GM23338 (cell line): ENCODE results near the gene LRMDA. TPM values are rescaled to one million over a fixed set of nuclear protein-coding genes. Genes with fewer than 3 reads are reported as not detected.

Experiments
- ATAC-seq: fragments of 200-7000 bp; cut with Tn5 transposase; 3 replicates; pipeline ENCODE4 v1.9.1; 2020
- DNase-seq: peaks from one replicate; pipeline ENCODE4 v3.0.0-alpha.2; 2015; ENCODE audit warnings: low spot score
- H2AFZ ChIP-seq: fragments of 200-600 bp; sonication (generic); 2 replicates; pipeline ENCODE4 v1.8.0; 2016; ENCODE audit warnings: antibody characterized with exemption, mild to moderate bottlenecking, moderate library complexity
- H3F3A ChIP-seq: fragments of 200-600 bp; sonication (generic); replicated peaks from 2 replicates; pipeline ENCODE4 v1.8.0; 2017; ENCODE audit warnings: antibody characterized with exemption, mixed run types, low read depth
- H3K27ac ChIP-seq: fragments of 200-600 bp; sonication (generic); 2 replicates; pipeline ENCODE4 v1.6.1; 2016; ENCODE audit warnings: low read depth
- H3K27me3 ChIP-seq: fragments of 200-600 bp; sonication (generic); 2 replicates; pipeline ENCODE4 v1.8.0; 2016; ENCODE audit warnings: mild to moderate bottlenecking, mixed run types, moderate library complexity; ENCODE audit not compliant: insufficient read depth
- H3K36me3 ChIP-seq: fragments of 200-600 bp; sonication (generic); 2 replicates; pipeline ENCODE4 v1.8.0; 2016; ENCODE audit warnings: mild to moderate bottlenecking; ENCODE audit not compliant: insufficient read depth
- H3K4me1 ChIP-seq: fragments of 200-600 bp; sonication (generic); 2 replicates; pipeline ENCODE4 v1.8.0; 2016; ENCODE audit warnings: mild to moderate bottlenecking, moderate library complexity; ENCODE audit not compliant: insufficient read depth
- H3K4me2 ChIP-seq: fragments of 200-600 bp; sonication (generic); 2 replicates; pipeline ENCODE4 v1.7.1; 2017; ENCODE audit warnings: mixed run types
- H3K4me3 ChIP-seq: fragments of 200-600 bp; sonication (generic); 2 replicates; pipeline ENCODE4 v1.6.1; 2016; ENCODE audit warnings: mixed run types
- H3K79me2 ChIP-seq: fragments of 200-600 bp; sonication (generic); replicated peaks from 2 replicates; pipeline ENCODE4 v1.8.0; 2017; ENCODE audit warnings: mild to moderate bottlenecking; ENCODE audit not compliant: insufficient read depth
- H3K9me2 ChIP-seq: fragments of 200-600 bp; sonication (generic); 2 replicates; pipeline ENCODE4 v1.8.0; 2017; ENCODE audit not compliant: insufficient read depth
- H4K20me1 ChIP-seq: fragments of 200-600 bp; sonication (generic); replicated peaks from 2 replicates; pipeline ENCODE4 v1.8.0; 2017; ENCODE audit warnings: mild to moderate bottlenecking; ENCODE audit not compliant: insufficient read depth
- H3K27ac Mint-ChIP-seq: 2 replicates; pipeline ENCODE4 v1.8.0; 2020; ENCODE audit warnings: inconsistent platforms, mild to moderate bottlenecking, moderate library complexity, mixed read lengths
- H3K27me3 Mint-ChIP-seq: 3 replicates; pipeline ENCODE4 v1.8.0; 2022; ENCODE audit warnings: low read depth, mild to moderate bottlenecking, moderate library complexity, mixed read lengths, inconsistent platforms; ENCODE audit not compliant: insufficient read depth, poor library complexity
- H3K36me3 Mint-ChIP-seq: 3 replicates; pipeline ENCODE4 v1.8.0; 2021; ENCODE audit warnings: low read depth, mild to moderate bottlenecking, inconsistent platforms, moderate library complexity, mixed read lengths
- H3K4me1 Mint-ChIP-seq: 3 replicates; pipeline ENCODE4 v1.8.0; 2020; ENCODE audit warnings: mild to moderate bottlenecking, inconsistent platforms, mixed read lengths
- H3K4me3 Mint-ChIP-seq: 3 replicates; pipeline ENCODE4 v1.8.0; 2021; ENCODE audit warnings: moderate library complexity, mild to moderate bottlenecking, inconsistent platforms, mixed read lengths
- H3K9me3 Mint-ChIP-seq: 3 replicates; pipeline ENCODE4 v1.8.0; 2020; ENCODE audit warnings: moderate library complexity, mild to moderate bottlenecking, inconsistent platforms, mixed read lengths
- CREB1 ChIP-seq: fragments of 250-450 bp; sonication (Bioruptor Pico); IDR thresholded peaks from 2 replicates; pipeline ENCODE4 v1.5.0; 2020; ENCODE audit warnings: low read depth, mild to moderate bottlenecking, moderate library complexity
- CTCF ChIP-seq, 2 experiments: fragments of 200-600 bp in 1 of 2; sonication (generic) in 1 of 2; conservative IDR thresholded peaks; 2 replicates each; pipeline versions ENCODE4 v1.5.1 to v1.6.1; 2016 to 2017; ENCODE audit warnings: antibody characterized with exemption in 2 of 2, low read depth in 2 of 2, mild to moderate bottlenecking in 2 of 2, moderate library complexity in 1 of 2
- EZH2 ChIP-seq: fragments of 200-600 bp; sonication (generic); IDR thresholded peaks from one replicate; pipeline ENCODE4 v1.8.0; 2017; ENCODE audit warnings: antibody characterized with exemption, mild to moderate bottlenecking, low read depth; ENCODE audit not compliant: unreplicated experiment
- EZH2phosphoT487 ChIP-seq: fragments of 200-600 bp; sonication (generic); IDR thresholded peaks from one replicate; pipeline ENCODE4 v1.8.1; 2018; ENCODE audit warnings: antibody characterized with exemption; ENCODE audit not compliant: unreplicated experiment
- JUNB ChIP-seq: IDR thresholded peaks from one replicate; pipeline ENCODE4 v1.6.1; 2016; ENCODE audit warnings: antibody characterized with exemption; ENCODE audit not compliant: unreplicated experiment
- NANOG ChIP-seq: IDR thresholded peaks from 2 replicates; pipeline ENCODE4 v1.6.1; 2016; ENCODE audit warnings: antibody characterized with exemption, borderline replicate concordance
- POLR2AphosphoS5 ChIP-seq: IDR thresholded peaks from 2 replicates; pipeline ENCODE4 v1.6.1; 2016; ENCODE audit warnings: antibody characterized with exemption, low read depth
- STAT1 ChIP-seq: IDR thresholded peaks from one replicate; pipeline ENCODE4 v1.6.1; 2016; ENCODE audit warnings: antibody characterized with exemption; ENCODE audit not compliant: unreplicated experiment
- ZNF114 ChIP-seq: fragments of 250-450 bp; sonication (Bioruptor Pico); IDR thresholded peaks from 2 replicates; pipeline ENCODE4 v1.5.0; 2020; ENCODE audit warnings: mild to moderate bottlenecking, moderate library complexity
- ZNF331 ChIP-seq: fragments of 250-450 bp; sonication (Bioruptor Pico); IDR thresholded peaks from 2 replicates; pipeline ENCODE4 v1.5.0; 2020; ENCODE audit warnings: low read depth, mild to moderate bottlenecking, moderate library complexity
- polyA plus RNA-seq: library from polyadenylated mRNA; unstranded; fragments of >200 nt; fragmentation: Nextera tagmentation; extraction: Ambion mirVana; gene quantifications from 2 replicates; pipeline ENCODE4 v1.2.1, GENCODE V29; 2016
- total RNA-seq: library from RNA; depleted of rRNA; stranded (reverse); fragments of >200 nt; shearing (Covaris generic); gene quantifications from 2 replicates; pipeline ENCODE4 v1.2.3, GENCODE V29; 2014
- TF ChIP-seq, protein P1 (sequence below): IDR thresholded peaks from 2 replicates; pipeline ENCODE4 v1.6.1; 2016; ENCODE audit warnings: antibody characterized with exemption
- TF ChIP-seq, protein P2 (sequence below): fragments of 250-450 bp; sonication (Bioruptor Pico); IDR thresholded peaks from 2 replicates; pipeline ENCODE4 v1.5.0; 2020; ENCODE audit warnings: mild to moderate bottlenecking, moderate library complexity
- TF ChIP-seq, protein P3 (sequence below): IDR thresholded peaks from one replicate; pipeline ENCODE4 v1.6.1; 2018; ENCODE audit warnings: antibody characterized with exemption; ENCODE audit not compliant: unreplicated experiment

Gene LRMDA
- total and polyA plus RNA-seq, 2 experiments from 2014 or later, result 0.90 to 1.8 TPM

DNA sequence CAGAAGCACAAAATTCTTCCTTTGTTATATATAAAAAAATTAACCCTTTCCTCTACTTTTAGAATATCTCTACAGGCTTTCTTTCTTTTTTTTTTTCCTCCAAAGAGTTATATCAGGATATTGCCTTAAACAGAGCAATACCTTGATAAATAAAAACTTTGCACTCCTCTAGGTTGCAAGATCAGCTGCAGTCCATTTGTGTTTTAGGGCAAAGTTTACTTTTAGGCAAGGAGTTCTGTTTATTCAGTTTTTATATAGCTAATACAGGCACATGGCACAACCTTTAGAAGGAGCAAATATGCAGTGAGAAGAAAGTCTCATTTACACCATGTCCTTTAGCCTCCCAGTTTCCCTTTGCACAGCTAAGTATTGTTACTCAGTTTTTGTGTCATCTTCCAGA, 10.3 kb downstream of the LRMDA start:
- Mint-ChIP-seq H3K27ac (no peak overlapping the region), H3K9me3 (peaks cover 16% of the 10 kb centered on the region), H3K4me3 (no peak overlapping the region), H3K4me1 (peaks cover 12% of the 10 kb centered on the region; the same call in 2 of the 3 replicates), H3K27me3 (peaks cover 19% of the 10 kb centered on the region), H3K36me3 (peaks cover 6% of the 10 kb centered on the region; the same call in 1 of the 3 replicates)
- Histone ChIP-seq H2AFZ (no peak overlapping the region), H3K4me2 (no peak overlapping the region), H3K4me1 (peaks cover 13% of the 10 kb centered on the region), H3F3A (no peaks in the 10 kb centered on the region), H3K27ac (no peak overlapping the region), H3K36me3 (no peaks in the 10 kb centered on the region), H3K4me3 (no peak overlapping the region), H3K79me2 (no peaks in the 10 kb centered on the region), H3K9me2 (no peaks in the 10 kb centered on the region), H3K27me3 (peaks cover 33% of the 10 kb centered on the region), H4K20me1 (no peaks in the 10 kb centered on the region)
- ATAC-seq, result no peak
- no peak for DNase-seq
- TF ChIP-seq NANOG (no peak), CTCF (conservative IDR thresholded peaks at IDR 0.05; ENCODE audit: low read depth in 2 of 2) (no peak), EZH2phosphoT487 (no peak), CREB1 (CRISPR knock-in tag) (no peak), ZNF331 (CRISPR knock-in tag) (no peak), POLR2AphosphoS5 (no peak), ZNF114 (no peak), JUNB (no peak), EZH2 (no peak), STAT1 (no peak)
- TF ChIP-seq, protein P1, sequence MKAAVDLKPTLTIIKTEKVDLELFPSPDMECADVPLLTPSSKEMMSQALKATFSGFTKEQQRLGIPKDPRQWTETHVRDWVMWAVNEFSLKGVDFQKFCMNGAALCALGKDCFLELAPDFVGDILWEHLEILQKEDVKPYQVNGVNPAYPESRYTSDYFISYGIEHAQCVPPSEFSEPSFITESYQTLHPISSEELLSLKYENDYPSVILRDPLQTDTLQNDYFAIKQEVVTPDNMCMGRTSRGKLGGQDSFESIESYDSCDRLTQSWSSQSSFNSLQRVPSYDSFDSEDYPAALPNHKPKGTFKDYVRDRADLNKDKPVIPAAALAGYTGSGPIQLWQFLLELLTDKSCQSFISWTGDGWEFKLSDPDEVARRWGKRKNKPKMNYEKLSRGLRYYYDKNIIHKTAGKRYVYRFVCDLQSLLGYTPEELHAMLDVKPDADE, result no peak
- TF ChIP-seq, protein P2, sequence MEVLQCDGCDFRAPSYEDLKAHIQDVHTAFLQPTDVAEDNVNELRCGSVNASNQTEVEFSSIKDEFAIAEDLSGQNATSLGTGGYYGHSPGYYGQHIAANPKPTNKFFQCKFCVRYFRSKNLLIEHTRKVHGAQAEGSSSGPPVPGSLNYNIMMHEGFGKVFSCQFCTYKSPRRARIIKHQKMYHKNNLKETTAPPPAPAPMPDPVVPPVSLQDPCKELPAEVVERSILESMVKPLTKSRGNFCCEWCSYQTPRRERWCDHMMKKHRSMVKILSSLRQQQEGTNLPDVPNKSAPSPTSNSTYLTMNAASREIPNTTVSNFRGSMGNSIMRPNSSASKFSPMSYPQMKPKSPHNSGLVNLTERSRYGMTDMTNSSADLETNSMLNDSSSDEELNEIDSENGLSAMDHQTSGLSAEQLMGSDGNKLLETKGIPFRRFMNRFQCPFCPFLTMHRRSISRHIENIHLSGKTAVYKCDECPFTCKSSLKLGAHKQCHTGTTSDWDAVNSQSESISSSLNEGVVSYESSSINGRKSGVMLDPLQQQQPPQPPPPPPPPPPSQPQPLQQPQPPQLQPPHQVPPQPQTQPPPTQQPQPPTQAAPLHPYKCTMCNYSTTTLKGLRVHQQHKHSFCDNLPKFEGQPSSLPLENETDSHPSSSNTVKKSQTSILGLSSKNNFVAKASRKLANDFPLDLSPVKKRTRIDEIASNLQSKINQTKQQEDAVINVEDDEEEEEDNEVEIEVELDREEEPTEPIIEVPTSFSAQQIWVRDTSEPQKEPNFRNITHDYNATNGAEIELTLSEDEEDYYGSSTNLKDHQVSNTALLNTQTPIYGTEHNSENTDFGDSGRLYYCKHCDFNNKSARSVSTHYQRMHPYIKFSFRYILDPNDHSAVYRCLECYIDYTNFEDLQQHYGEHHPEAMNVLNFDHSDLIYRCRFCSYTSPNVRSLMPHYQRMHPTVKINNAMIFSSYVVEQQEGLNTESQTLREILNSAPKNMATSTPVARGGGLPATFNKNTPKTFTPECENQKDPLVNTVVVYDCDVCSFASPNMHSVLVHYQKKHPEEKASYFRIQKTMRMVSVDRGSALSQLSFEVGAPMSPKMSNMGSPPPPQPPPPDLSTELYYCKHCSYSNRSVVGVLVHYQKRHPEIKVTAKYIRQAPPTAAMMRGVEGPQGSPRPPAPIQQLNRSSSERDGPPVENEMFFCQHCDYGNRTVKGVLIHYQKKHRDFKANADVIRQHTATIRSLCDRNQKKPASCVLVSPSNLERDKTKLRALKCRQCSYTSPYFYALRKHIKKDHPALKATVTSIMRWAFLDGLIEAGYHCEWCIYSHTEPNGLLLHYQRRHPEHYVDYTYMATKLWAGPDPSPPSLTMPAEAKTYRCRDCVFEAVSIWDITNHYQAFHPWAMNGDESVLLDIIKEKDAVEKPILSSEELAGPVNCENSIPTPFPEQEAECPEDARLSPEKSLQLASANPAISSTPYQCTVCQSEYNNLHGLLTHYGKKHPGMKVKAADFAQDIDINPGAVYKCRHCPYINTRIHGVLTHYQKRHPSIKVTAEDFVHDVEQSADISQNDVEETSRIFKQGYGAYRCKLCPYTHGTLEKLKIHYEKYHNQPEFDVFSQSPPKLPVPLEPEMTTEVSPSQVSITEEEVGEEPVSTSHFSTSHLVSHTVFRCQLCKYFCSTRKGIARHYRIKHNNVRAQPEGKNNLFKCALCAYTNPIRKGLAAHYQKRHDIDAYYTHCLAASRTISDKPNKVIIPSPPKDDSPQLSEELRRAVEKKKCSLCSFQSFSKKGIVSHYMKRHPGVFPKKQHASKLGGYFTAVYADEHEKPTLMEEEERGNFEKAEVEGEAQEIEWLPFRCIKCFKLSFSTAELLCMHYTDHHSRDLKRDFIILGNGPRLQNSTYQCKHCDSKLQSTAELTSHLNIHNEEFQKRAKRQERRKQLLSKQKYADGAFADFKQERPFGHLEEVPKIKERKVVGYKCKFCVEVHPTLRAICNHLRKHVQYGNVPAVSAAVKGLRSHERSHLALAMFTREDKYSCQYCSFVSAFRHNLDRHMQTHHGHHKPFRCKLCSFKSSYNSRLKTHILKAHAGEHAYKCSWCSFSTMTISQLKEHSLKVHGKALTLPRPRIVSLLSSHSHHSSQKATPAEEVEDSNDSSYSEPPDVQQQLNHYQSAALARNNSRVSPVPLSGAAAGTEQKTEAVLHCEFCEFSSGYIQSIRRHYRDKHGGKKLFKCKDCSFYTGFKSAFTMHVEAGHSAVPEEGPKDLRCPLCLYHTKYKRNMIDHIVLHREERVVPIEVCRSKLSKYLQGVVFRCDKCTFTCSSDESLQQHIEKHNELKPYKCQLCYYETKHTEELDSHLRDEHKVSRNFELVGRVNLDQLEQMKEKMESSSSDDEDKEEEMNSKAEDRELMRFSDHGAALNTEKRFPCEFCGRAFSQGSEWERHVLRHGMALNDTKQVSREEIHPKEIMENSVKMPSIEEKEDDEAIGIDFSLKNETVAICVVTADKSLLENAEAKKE (CRISPR knock-in tag), result no peak
- TF ChIP-seq, protein P3, sequence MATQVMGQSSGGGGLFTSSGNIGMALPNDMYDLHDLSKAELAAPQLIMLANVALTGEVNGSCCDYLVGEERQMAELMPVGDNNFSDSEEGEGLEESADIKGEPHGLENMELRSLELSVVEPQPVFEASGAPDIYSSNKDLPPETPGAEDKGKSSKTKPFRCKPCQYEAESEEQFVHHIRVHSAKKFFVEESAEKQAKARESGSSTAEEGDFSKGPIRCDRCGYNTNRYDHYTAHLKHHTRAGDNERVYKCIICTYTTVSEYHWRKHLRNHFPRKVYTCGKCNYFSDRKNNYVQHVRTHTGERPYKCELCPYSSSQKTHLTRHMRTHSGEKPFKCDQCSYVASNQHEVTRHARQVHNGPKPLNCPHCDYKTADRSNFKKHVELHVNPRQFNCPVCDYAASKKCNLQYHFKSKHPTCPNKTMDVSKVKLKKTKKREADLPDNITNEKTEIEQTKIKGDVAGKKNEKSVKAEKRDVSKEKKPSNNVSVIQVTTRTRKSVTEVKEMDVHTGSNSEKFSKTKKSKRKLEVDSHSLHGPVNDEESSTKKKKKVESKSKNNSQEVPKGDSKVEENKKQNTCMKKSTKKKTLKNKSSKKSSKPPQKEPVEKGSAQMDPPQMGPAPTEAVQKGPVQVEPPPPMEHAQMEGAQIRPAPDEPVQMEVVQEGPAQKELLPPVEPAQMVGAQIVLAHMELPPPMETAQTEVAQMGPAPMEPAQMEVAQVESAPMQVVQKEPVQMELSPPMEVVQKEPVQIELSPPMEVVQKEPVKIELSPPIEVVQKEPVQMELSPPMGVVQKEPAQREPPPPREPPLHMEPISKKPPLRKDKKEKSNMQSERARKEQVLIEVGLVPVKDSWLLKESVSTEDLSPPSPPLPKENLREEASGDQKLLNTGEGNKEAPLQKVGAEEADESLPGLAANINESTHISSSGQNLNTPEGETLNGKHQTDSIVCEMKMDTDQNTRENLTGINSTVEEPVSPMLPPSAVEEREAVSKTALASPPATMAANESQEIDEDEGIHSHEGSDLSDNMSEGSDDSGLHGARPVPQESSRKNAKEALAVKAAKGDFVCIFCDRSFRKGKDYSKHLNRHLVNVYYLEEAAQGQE, result no peak
